ENCODE results near the gene SPATA18.

The SPATA18 gene

GRCh38 chr4:52049266-52049665, 1.8 kb upstream of the SPATA18 start:
- no peak for DNase-seq (ENCODE audit: low spot score)
- H3K27ac ChIP-seq = no peak overlapping the region
- TF ChIP-seq, protein P1, sequence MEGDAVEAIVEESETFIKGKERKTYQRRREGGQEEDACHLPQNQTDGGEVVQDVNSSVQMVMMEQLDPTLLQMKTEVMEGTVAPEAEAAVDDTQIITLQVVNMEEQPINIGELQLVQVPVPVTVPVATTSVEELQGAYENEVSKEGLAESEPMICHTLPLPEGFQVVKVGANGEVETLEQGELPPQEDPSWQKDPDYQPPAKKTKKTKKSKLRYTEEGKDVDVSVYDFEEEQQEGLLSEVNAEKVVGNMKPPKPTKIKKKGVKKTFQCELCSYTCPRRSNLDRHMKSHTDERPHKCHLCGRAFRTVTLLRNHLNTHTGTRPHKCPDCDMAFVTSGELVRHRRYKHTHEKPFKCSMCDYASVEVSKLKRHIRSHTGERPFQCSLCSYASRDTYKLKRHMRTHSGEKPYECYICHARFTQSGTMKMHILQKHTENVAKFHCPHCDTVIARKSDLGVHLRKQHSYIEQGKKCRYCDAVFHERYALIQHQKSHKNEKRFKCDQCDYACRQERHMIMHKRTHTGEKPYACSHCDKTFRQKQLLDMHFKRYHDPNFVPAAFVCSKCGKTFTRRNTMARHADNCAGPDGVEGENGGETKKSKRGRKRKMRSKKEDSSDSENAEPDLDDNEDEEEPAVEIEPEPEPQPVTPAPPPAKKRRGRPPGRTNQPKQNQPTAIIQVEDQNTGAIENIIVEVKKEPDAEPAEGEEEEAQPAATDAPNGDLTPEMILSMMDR (IDR thresholded peaks at IDR 0.05) = no peak

DNA sequence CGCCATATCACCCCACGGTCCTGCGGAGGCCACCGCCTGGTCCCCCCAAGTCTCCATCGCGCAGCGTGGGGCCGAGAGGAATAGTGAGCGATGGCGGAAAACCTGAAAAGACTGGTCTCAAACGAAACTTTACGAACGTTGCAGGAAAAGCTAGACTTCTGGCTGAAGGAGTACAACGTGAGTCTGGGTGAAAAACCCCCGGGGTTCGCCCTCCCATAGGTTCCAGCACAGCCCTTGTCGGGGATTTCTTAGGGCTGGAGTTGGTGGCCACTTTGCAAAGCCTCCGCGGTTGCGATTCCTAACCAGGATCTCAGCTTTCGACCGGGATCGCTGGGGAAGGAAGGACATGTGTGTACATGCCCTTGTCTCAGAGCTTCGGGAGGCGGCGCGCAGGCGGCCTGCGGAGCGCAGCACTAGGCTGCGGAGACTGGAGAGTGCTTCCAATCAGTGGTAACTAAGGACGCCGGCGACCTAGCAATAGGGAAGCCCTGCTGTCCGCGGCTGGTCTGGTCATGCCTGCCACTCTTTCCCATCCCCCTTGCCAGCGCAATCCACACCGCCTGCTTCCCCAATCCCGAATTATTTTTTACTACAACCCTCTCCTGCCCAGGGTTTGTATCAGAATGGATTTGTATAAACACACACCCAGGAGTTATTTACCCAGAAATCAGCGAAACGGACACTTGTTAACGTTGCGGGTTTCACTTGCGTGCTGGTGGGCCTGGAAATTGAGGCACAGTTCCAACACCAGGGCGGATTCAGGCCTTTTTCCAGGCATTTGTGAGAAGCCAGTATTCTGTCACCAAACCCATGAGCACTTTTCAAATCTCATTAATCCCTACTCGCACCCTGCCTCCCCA, 741 bp downstream of the SPATA18 start:
- TF ChIP-seq, protein P1 (IDR thresholded peaks at IDR 0.05) = no peak
- H3K27ac ChIP-seq = peak overlapping the region; percentile 11 to 61
- peak overlapping the region; percentile 74 for H3K4me3 ChIP-seq
- DNase-seq (ENCODE audit: low spot score) = peak; percentile 77

More at GRCh38 chr4:52049266-52049665, 1.8 kb upstream of the SPATA18 start:
- no peak overlapping the region for H3K4me3 ChIP-seq

- H3K27ac ChIP-seq = peak overlapping the region in 1 of 2 donors; percentile 61
- TF ChIP-seq, protein P1 (IDR thresholded peaks at IDR 0.05) = no peak
- DNase-seq (ENCODE audit: low spot score) = no peak
- peak overlapping the region; percentile 74 for H3K4me3 ChIP-seq
Observed at GRCh38 chr4:52052475-52052780, 1.3 kb downstream of the SPATA18 start.

DNA sequence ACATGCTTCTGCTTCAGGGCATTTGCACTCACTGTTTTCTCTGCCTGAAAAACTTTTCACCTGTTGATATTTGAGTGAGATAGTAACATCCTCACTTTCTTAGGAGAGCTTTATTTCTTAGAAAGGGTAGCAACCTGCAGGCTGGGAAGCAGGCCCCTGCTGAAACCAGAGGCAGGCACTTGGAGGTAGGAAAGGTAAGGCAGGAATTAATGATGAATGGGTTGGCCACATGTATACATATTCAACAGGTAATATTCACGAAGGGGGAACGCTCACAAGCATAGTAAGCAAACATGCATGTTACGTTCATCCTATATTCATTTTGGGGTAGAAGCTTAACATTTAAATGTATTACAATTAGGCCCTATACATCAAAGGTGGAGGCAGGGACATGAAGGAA, 3.1 kb downstream of the SPATA18 start:
- TF ChIP-seq, protein P1 (IDR thresholded peaks at IDR 0.05) = no peak
- DNase-seq (ENCODE audit: low spot score) = no peak
- H3K4me3 ChIP-seq = no peak overlapping the region
- H3K27ac ChIP-seq = no peak overlapping the region

DNA sequence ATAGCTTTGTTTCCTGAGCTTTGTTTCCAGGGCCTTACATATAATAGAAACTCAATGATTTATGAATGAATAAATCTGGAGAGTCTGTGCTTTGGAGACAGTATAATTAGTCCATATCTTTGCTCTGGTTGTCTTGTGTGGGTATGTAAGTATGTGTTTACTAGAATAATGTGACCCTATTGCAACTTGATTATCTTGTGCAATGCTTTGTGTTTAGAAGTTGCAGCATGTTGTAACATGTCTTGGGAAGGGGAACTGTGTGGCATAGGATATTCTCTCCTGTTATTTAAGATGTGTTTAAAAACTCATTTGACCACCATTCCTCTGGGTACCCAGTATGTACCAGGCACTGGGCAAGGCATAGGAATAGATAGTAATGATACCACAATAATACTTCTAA, 6.1 kb downstream of the SPATA18 start:
- Histone ChIP-seq H3K27ac (no peak overlapping the region), H3K4me3 (no peak overlapping the region)
- no peak for DNase-seq (ENCODE audit: low spot score)
- TF ChIP-seq, protein P1 (IDR thresholded peaks at IDR 0.05) = no peak

DNA sequence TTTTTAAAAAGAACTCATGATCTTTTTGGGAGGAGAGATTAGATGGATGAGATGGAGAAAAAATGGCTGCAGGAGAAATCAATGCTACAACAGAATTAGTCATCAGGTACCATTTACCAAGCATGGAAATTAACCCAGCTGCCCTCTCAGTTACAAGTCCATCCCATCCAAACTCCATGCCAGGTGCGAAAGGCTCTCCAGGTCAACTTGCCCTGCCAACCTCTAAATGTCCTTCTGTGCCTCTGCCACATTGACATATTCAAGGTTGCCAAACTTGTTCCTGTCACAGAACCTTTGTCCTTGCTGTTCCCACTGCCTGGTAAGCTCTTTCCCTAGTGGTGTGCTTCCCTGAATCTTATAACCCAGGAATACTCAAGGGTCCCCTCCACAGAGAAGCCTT, 7.2 kb downstream of the SPATA18 start:
- Histone ChIP-seq H3K27ac (no peak overlapping the region), H3K4me3 (no peak overlapping the region)
- DNase-seq (ENCODE audit: low spot score) = no peak
- TF ChIP-seq, protein P1 (IDR thresholded peaks at IDR 0.05) = no peak

DNA sequence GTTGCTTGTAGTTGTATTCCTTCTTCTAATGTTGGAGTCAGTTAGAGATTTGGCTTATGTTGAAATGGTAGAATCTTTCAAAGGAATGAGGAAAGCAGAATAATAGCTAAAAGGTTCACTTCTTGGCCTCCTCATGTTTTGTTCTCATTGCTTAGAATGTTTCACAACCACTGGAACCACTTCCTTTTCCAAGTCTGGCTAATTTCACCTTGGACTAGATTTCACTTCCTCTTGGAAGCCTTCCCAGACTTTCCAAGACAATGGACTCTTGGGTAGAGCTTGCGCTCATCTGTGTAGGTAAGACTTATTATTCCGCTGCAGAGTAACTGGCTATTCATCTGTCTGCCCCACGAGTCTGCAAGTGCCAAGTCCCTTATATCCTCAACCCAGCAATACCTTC, 8.3 kb downstream of the SPATA18 start:
- H3K27ac ChIP-seq = no peak overlapping the region
- DNase-seq (ENCODE audit: low spot score) = no peak
- no peak overlapping the region for H3K4me3 ChIP-seq
- TF ChIP-seq, protein P1 (IDR thresholded peaks at IDR 0.05) = no peak
